CD4-positive, alpha-beta T cell treated with Interleukin-21 for 1 hour (primary cell): ENCODE measurements around the gene KDM4C.
A peak's percentile ranks its signal among the peaks of the same experiment; 100 is the strongest.
"Not testable (repeated sequence)": the region's sequence is repeated elsewhere in the genome, so short reads cannot be mapped to it uniquely, and the experiment has no call there.

Source experiments
- DNase-seq: peaks from one replicate; pipeline ENCODE4 v3.0.0-alpha.2; 2020

The KDM4C gene

GRCh38 chr9:6757456-6758247, at the start of gene KDM4C:
TSS of gene KDM4C (plus strand) at chr9:6757973. CDS start at chr9:6792989, 35,016 bp downstream.
- peak; percentile 95 for DNase-seq

DNA sequence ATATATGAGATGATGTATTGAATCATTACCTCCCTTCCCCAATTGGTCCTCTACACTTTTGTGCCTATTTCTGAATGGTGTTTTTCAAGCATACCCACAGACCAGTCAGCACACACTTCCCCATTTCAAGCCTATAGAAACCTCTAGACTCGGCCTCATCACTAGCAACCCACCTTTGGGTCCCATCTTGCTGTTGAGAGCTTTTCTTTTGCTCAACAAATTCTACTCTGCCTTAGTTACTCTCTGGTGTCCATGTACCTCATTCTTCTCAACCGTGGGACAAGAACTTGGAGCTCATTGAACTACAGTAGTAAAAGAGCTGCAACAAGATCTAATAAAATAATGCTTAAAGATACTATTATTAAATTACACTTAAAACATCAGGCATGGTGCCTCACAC, 49.0 kb upstream of the KDM4C start:
- no peak for DNase-seq

GRCh38 chr9:6711403-6711802, 46.4 kb upstream of the KDM4C start:
- DNase-seq = no peak

- DNase-seq = no peak
Observed at GRCh38 chr9:6712041-6712440, 45.7 kb upstream of the KDM4C start.

DNA sequence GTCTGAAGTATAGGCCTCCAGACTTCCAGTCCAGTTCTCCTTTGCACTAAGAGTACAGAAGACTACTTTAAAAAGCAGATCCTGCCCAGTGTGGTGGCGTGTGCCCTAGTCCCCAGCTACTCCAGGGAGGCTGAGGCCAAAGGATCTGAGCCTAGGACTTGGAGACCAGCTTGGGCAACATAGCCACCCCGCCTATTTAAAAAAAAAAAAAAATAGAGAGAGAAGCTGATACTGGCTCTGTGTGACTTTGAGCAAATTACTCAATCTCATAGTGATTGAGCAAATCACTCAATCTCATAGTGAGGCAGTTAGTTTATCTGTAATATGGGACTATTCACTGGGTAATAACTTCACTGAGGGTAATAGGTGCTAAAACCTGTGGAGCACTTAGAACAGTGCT, 43.6 kb upstream of the KDM4C start:
- no peak for DNase-seq

DNA sequence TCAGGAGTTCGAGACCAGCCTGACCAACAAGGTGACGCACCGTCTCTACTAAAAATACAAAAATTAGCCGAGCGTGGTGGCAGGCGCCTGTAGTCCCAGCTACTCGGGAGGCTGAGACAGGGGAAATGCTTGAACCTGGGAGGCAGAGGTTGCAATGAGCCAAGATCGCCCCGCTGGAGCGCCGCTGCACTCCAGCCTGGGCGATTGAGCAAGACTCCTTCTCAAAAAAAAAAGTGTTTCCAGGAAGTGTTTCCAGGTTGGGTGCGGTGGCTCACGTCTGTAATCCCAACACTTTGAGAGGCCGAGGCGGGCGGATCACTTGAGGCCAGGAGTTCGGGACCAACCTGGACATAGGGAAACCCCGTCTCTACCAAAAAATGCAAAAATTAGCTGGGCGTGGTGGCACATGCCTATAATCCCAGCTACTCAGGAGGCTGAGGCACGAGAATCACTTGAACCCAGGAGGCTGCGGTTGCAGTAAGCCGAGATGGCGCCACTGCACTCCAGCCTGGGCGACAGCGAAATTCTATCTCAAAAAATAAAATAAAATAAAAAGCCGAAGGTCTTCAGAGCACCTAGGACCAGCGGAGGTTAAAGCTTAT, 42.5 kb upstream of the KDM4C start:
- not testable (repeated sequence) for DNase-seq

DNA sequence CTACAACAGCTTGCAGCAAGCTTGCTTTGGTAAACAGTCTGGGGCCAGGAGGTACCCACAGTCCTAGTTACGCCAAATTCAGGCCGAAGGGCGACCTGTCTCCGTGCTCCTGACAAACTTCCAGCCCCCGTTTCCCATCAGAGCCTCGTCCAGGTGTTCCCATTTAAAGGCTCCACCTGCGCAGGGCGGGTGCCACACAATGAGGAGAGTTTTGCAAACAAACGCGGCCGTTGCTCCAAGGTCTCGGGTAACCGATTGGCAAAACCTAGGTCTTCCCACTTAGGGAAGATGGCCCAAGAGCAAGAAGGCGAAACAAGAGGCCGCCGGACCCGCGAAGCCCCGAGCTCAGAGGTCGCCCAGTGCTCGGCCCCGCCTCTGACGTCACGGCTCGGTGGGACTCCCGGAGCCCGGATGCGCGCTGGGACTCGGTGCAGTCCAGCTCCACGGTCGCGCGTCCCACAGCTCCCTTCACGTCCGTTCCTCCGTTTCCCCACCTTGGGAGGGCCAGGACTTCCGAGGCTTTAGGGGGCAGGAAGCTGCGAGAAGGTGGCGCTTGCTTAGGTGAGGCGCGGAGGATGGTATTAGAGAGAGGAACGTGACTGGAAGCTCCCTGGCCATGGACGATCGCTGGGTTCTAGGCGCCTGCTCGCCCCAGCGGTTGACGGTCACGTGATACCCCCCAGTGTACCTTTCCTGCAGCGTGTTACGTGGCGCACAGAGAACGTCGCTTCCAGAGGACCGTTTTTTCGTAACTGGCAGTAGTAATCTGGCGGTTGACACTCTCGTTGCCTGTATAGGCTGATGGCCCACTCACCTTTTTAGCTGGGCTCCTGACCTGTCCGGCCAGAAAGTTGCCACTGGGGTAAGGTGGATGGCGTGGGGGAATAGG, 41.8 kb upstream of the KDM4C start:
- peak; percentile 74 for DNase-seq

DNA sequence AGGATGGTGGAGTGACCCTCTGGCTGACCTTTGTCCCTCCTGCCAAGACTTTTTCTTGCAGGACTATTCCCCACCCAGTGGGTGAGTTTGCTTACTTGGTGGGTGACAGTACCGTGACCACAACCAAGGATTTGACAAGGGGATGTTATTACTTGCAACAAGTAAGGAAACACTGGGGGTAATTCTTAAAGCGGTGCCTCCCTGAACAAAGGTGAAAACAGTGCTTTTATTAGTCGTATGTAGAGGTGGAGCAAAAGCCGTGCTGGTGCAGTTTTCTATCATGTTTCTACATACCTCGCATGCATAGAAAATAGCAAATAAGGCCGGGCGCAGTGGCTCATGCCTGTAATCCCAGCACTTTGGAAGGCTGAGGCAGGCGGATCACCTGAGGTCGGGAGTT, 41.0 kb upstream of the KDM4C start:
- no peak for DNase-seq

- DNase-seq = no peak
Observed at GRCh38 chr9:6723881-6724420, 33.8 kb upstream of the KDM4C start.

GRCh38 chr9:6733257-6733656, 24.5 kb upstream of the KDM4C start:
- DNase-seq = no peak

GRCh38 chr9:6733831-6734230, 23.9 kb upstream of the KDM4C start:
- no peak for DNase-seq

GRCh38 chr9:6735422-6735821, 22.4 kb upstream of the KDM4C start:
- no peak for DNase-seq

- DNase-seq = no peak
Observed at GRCh38 chr9:6739218-6739617, 18.6 kb upstream of the KDM4C start.

DNA sequence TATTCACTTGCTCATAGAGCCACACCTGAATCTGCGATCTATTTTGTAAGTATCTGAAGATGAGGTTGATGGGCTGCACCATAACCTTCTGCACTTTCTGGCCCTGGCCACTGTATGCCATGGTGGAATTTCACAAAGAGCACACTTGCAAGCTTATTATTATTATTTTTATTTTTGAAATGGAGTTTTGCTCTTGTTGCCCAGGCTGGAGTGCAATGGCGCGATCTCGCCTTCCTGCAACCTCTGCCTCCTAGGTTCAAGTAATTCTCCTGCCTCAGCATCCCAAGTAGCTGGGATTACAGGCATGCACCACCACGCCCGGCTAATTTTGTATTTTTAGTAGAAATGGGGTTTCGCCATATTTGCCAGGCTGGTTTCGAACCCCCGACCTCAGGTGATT, 8.9 kb upstream of the KDM4C start:
- DNase-seq = not testable (repeated sequence)

DNA sequence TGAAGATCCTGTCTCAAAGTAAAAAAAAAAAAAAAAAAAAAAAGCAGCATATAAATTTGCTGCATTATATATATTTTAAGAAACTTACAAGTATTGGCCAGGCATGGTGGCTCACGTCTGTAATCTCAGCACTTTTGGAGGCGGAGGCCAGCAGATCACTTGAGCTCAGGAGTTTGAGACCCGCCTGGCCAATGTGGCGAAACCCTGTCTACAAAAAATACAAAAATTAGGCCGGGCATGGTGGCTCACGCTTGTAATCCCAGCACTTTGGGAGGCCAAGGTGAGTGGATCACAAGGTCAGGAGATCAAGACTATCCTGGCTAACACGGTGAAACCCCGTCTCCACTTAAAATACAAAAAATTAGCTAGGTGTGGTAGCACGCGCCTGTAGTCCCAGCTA, 2.9 kb upstream of the KDM4C start:
- not testable (repeated sequence) for DNase-seq

GRCh38 chr9:6757132-6757455, 679 bp upstream of the KDM4C start:
- DNase-seq = peak; percentile 85

- no peak for DNase-seq
Observed at GRCh38 chr9:6758248-6758497, 400 bp downstream of the KDM4C start.

GRCh38 chr9:6758498-6759184, 868 bp downstream of the KDM4C start:
- no peak for DNase-seq

GRCh38 chr9:6759185-6759977, 1.6 kb downstream of the KDM4C start:
- peak; percentile 87 for DNase-seq

DNA sequence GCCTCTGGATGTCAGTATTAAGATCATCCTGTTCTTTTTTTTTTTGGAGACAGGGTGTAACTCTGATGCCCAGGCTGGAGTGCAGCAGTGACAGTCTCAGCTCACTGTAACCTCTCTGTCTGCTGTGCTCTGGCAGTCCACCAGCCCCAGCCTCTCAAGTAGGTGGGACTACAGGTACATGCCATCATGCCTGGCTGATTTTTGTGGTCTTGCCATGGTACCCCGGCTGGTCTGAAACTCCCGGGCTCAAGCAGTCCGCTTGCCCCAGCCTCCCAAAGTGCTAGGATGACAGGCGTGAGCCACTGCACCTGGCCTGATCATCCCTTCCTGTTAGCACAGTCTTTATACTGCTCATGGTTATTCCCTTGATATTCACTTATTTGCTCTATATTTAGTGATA, 3.5 kb downstream of the KDM4C start:
- DNase-seq = no peak

GRCh38 chr9:6763244-6763643, 5.5 kb downstream of the KDM4C start:
- no peak for DNase-seq

GRCh38 chr9:6764011-6764410, 6.2 kb downstream of the KDM4C start:
- no peak for DNase-seq
